Activated T-cell treated with anti-CD3 and anti-CD28 coated beads, Interleukin-2, amount 50 U/mL, for 24 hours (primary cell): ENCODE data around the gene ABCB8.
"Not testable (repeated sequence)": the region's sequence is repeated elsewhere in the genome, so short reads cannot be mapped to it uniquely, and the experiment has no call there.

Source experiments
- DNase-seq: peaks from one replicate; pipeline ENCODE4 v3.0.0-alpha.2; 2020
- H3K27ac Mint-ChIP-seq: 2 replicates; pipeline ENCODE4 v1.8.0; 2020; ENCODE audit warnings: mild to moderate bottlenecking, mixed read lengths
- H3K27me3 Mint-ChIP-seq: 2 replicates; pipeline ENCODE4 v1.8.0; 2020; ENCODE audit warnings: mixed read lengths
- H3K36me3 Mint-ChIP-seq: 2 replicates; pipeline ENCODE4 v1.8.0; 2020; ENCODE audit warnings: low read depth, mixed read lengths
- H3K4me1 Mint-ChIP-seq: 2 replicates; pipeline ENCODE4 v1.8.0; 2020; ENCODE audit warnings: low read depth, mixed read lengths
- H3K4me3 Mint-ChIP-seq: 2 replicates; pipeline ENCODE4 v1.8.0; 2020; ENCODE audit warnings: mild to moderate bottlenecking, moderate library complexity, mixed read lengths
- H3K9me3 Mint-ChIP-seq: 2 replicates; pipeline ENCODE4 v1.8.0; 2020; ENCODE audit warnings: mixed read lengths

ABCB8 gene

GRCh38 chr7:151007469-151007898 is 20.8 kb upstream of the ABCB8 start:
- Mint-ChIP-seq H3K4me3 (no peak overlapping the region), H3K9me3 (no peaks in the 10 kb centered on the region), H3K4me1 (peaks cover 46% of the 10 kb centered on the region), H3K27me3 (no peaks in the 10 kb centered on the region), H3K36me3 (peaks cover 2% of the 10 kb centered on the region), H3K27ac (peak overlapping the region; percentile 69)
- DNase-seq = no peak

- H3K4me1 Mint-ChIP-seq = peaks cover 53% of the 10 kb centered on the region
- peaks cover 5% of the 10 kb centered on the region for H3K36me3 Mint-ChIP-seq
- H3K27ac Mint-ChIP-seq = peak overlapping the region; percentile 88
- no peaks in the 10 kb centered on the region for H3K27me3 Mint-ChIP-seq
- no peaks in the 10 kb centered on the region for H3K9me3 Mint-ChIP-seq
- no peak for DNase-seq
- peak overlapping the region; percentile 82 for H3K4me3 Mint-ChIP-seq
Measured at GRCh38 chr7:151008143-151008510, 20.1 kb upstream of the ABCB8 start.

- no peaks in the 10 kb centered on the region for H3K9me3 Mint-ChIP-seq
- peak overlapping the region; percentile 88 for H3K27ac Mint-ChIP-seq
- H3K4me3 Mint-ChIP-seq = peak overlapping the region; percentile 82
- DNase-seq = peak; percentile 91
- peaks cover 56% of the 10 kb centered on the region for H3K4me1 Mint-ChIP-seq
- no peaks in the 10 kb centered on the region for H3K27me3 Mint-ChIP-seq
- peaks cover 5% of the 10 kb centered on the region for H3K36me3 Mint-ChIP-seq
Measured at GRCh38 chr7:151008511-151009323, 19.5 kb upstream of the ABCB8 start.

GRCh38 chr7:151009327-151010036 is 18.8 kb upstream of the ABCB8 start:
- no peak for DNase-seq
- H3K9me3 Mint-ChIP-seq = no peaks in the 10 kb centered on the region
- no peak overlapping the region for H3K27ac Mint-ChIP-seq
- H3K4me1 Mint-ChIP-seq = peaks cover 64% of the 10 kb centered on the region
- peak overlapping the region; percentile 82 for H3K4me3 Mint-ChIP-seq
- H3K36me3 Mint-ChIP-seq = peaks cover 10% of the 10 kb centered on the region
- H3K27me3 Mint-ChIP-seq = no peaks in the 10 kb centered on the region

GRCh38 chr7:151010037-151010306 is 18.3 kb upstream of the ABCB8 start:
- no peaks in the 10 kb centered on the region for H3K9me3 Mint-ChIP-seq
- peak overlapping the region; percentile 84 for H3K27ac Mint-ChIP-seq
- H3K4me1 Mint-ChIP-seq = peaks cover 69% of the 10 kb centered on the region
- no peak for DNase-seq
- H3K27me3 Mint-ChIP-seq = no peaks in the 10 kb centered on the region
- H3K36me3 Mint-ChIP-seq = peaks cover 11% of the 10 kb centered on the region
- peak overlapping the region; percentile 70 for H3K4me3 Mint-ChIP-seq

- peak overlapping the region; percentile 84 for H3K27ac Mint-ChIP-seq
- peak; percentile 62 for DNase-seq
- H3K4me3 Mint-ChIP-seq = peak overlapping the region; percentile 70
- H3K4me1 Mint-ChIP-seq = peaks cover 74% of the 10 kb centered on the region
- H3K36me3 Mint-ChIP-seq = peaks cover 11% of the 10 kb centered on the region
- no peaks in the 10 kb centered on the region for H3K27me3 Mint-ChIP-seq
- H3K9me3 Mint-ChIP-seq = no peaks in the 10 kb centered on the region
Measured at GRCh38 chr7:151010307-151011096, 17.7 kb upstream of the ABCB8 start.

GRCh38 chr7:151011097-151011409 is 17.2 kb upstream of the ABCB8 start:
- H3K9me3 Mint-ChIP-seq = no peaks in the 10 kb centered on the region
- peaks cover 11% of the 10 kb centered on the region for H3K36me3 Mint-ChIP-seq
- peaks cover 76% of the 10 kb centered on the region for H3K4me1 Mint-ChIP-seq
- no peak for DNase-seq
- peak overlapping the region; percentile 70 for H3K4me3 Mint-ChIP-seq
- no peaks in the 10 kb centered on the region for H3K27me3 Mint-ChIP-seq
- H3K27ac Mint-ChIP-seq = peak overlapping the region; percentile 84

- peaks cover 11% of the 10 kb centered on the region for H3K36me3 Mint-ChIP-seq
- H3K4me1 Mint-ChIP-seq = peaks cover 82% of the 10 kb centered on the region
- not testable (repeated sequence) for H3K27me3 Mint-ChIP-seq, DNase-seq, H3K9me3 Mint-ChIP-seq
- H3K27ac Mint-ChIP-seq = peak overlapping the region; percentile 18
- peak overlapping the region; percentile 31 for H3K4me3 Mint-ChIP-seq
Measured at GRCh38 chr7:151011616-151012015, 16.6 kb upstream of the ABCB8 start.

- DNase-seq = no peak
- H3K4me1 Mint-ChIP-seq = peaks cover 81% of the 10 kb centered on the region
- H3K36me3 Mint-ChIP-seq = peaks cover 11% of the 10 kb centered on the region
- peak overlapping the region; percentile 62 for H3K27ac Mint-ChIP-seq
- no peaks in the 10 kb centered on the region for H3K27me3 Mint-ChIP-seq
- no peaks in the 10 kb centered on the region for H3K9me3 Mint-ChIP-seq
- H3K4me3 Mint-ChIP-seq = peak overlapping the region; percentile 32
Measured at GRCh38 chr7:151012031-151012692, 16.1 kb upstream of the ABCB8 start.

GRCh38 chr7:151012911-151013347 is 15.3 kb upstream of the ABCB8 start:
- no peak overlapping the region for H3K4me3 Mint-ChIP-seq
- peaks cover 81% of the 10 kb centered on the region for H3K4me1 Mint-ChIP-seq
- no peaks in the 10 kb centered on the region for H3K9me3 Mint-ChIP-seq
- H3K27me3 Mint-ChIP-seq = no peaks in the 10 kb centered on the region
- DNase-seq = no peak
- H3K27ac Mint-ChIP-seq = peak overlapping the region; percentile 62
- peaks cover 11% of the 10 kb centered on the region for H3K36me3 Mint-ChIP-seq

GRCh38 chr7:151013356-151013732 is 14.9 kb upstream of the ABCB8 start:
- no peak overlapping the region for H3K27ac Mint-ChIP-seq
- peaks cover 81% of the 10 kb centered on the region for H3K4me1 Mint-ChIP-seq
- H3K4me3 Mint-ChIP-seq = no peak overlapping the region
- no peak for DNase-seq
- H3K36me3 Mint-ChIP-seq = peaks cover 11% of the 10 kb centered on the region
- no peaks in the 10 kb centered on the region for H3K9me3 Mint-ChIP-seq
- H3K27me3 Mint-ChIP-seq = peaks cover 2% of the 10 kb centered on the region

GRCh38 chr7:151013733-151014497 is 14.3 kb upstream of the ABCB8 start:
- DNase-seq = peak; percentile 84
- no peaks in the 10 kb centered on the region for H3K9me3 Mint-ChIP-seq
- H3K27me3 Mint-ChIP-seq = peaks cover 4% of the 10 kb centered on the region
- H3K27ac Mint-ChIP-seq = peak overlapping the region; percentile 91
- H3K36me3 Mint-ChIP-seq = peaks cover 9% of the 10 kb centered on the region
- H3K4me1 Mint-ChIP-seq = peaks cover 80% of the 10 kb centered on the region
- H3K4me3 Mint-ChIP-seq = peak overlapping the region; percentile 74

GRCh38 chr7:151014950-151015349 is 13.3 kb upstream of the ABCB8 start:
- H3K9me3 Mint-ChIP-seq = no peaks in the 10 kb centered on the region
- no peak for DNase-seq
- peak overlapping the region; percentile 74 for H3K4me3 Mint-ChIP-seq
- peaks cover 10% of the 10 kb centered on the region for H3K27me3 Mint-ChIP-seq
- H3K27ac Mint-ChIP-seq = peak overlapping the region; percentile 91
- peaks cover 82% of the 10 kb centered on the region for H3K4me1 Mint-ChIP-seq
- H3K36me3 Mint-ChIP-seq = peaks cover 9% of the 10 kb centered on the region

GRCh38 chr7:151015967-151016366 is 12.3 kb upstream of the ABCB8 start:
- no peak for DNase-seq
- peaks cover 17% of the 10 kb centered on the region for H3K27me3 Mint-ChIP-seq
- no peaks in the 10 kb centered on the region for H3K9me3 Mint-ChIP-seq
- no peak overlapping the region for H3K27ac Mint-ChIP-seq
- H3K4me1 Mint-ChIP-seq = peaks cover 72% of the 10 kb centered on the region
- H3K4me3 Mint-ChIP-seq = no peak overlapping the region
- peaks cover 9% of the 10 kb centered on the region for H3K36me3 Mint-ChIP-seq
